Measurements from ENCODE around the gene STK11IP. TPM values are rescaled to one million over a fixed set of nuclear protein-coding genes. Genes with fewer than 3 reads are reported as not detected.
A peak's percentile ranks its signal among the peaks of the same experiment; 100 is the strongest.

STK11IP gene
- total and polyA plus RNA-seq, 2 of the 13 experiments (the other 11 are each of a cell fraction or from before 2014, with no cell fraction given): 12.8 to 24.0 TPM

DNA sequence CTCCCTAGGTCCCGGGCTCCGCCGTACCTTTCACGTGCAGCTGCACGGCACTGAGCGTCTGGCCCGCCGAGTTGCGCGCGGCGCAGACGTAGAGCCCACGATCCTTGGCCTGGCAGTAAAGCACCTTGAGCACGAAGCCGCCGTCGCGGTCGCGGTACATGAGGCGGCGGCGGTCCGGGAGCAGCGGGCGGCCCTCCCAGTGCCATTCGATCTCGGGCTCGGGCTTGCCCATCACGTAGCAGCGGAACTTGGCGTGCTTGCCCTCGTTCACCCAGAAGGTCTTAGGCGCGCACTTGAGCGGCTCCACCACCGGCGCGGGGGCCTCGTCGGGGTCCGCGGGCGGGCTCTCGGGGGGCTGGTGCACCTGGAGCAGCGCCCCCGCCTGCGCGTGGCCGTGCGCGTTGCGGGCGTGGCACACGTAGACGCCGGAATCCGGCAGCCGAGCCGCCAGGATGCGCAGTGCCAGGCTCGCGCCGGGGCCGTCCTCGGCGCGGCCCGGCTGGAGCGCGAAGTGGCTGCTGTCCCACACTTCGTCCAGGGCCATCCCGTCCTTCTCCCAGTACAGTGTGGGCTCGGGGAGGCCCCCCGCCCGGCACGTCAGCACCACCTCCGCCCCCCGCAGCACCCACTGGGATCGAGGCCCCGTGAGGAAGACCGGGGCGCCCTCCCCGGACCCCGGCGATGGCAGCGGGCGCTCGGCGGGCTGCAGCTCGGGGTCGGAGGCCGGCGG, 27.3 kb upstream of the STK11IP start (continued):
- TF ChIP-seq PAWR (CRISPR knock-in tag; IDR thresholded peaks at IDR 0.05; ENCODE audit: borderline replicate concordance) (no peak), POGZ (CRISPR knock-in tag; IDR thresholded peaks at IDR 0.05) (no peak), BORCS8-MEF2B (CRISPR knock-in tag; IDR thresholded peaks at IDR 0.05) (peak; percentile 60), THAP11 (CRISPR knock-in tag; IDR thresholded peaks at IDR 0.05) (peak; percentile 16; the same call in 1 of the 2 replicates), ZNF598 (CRISPR knock-in tag; IDR thresholded peaks at IDR 0.05; ENCODE audit: borderline replicate concordance) (no peak), NBN (conservative IDR thresholded peaks at IDR 0.05) (no peak), MED1 (CRISPR knock-in tag; IDR thresholded peaks at IDR 0.05) (peak; percentile 44; the same call in 1 of the 2 replicates)
- TF ChIP-seq, protein P1, sequence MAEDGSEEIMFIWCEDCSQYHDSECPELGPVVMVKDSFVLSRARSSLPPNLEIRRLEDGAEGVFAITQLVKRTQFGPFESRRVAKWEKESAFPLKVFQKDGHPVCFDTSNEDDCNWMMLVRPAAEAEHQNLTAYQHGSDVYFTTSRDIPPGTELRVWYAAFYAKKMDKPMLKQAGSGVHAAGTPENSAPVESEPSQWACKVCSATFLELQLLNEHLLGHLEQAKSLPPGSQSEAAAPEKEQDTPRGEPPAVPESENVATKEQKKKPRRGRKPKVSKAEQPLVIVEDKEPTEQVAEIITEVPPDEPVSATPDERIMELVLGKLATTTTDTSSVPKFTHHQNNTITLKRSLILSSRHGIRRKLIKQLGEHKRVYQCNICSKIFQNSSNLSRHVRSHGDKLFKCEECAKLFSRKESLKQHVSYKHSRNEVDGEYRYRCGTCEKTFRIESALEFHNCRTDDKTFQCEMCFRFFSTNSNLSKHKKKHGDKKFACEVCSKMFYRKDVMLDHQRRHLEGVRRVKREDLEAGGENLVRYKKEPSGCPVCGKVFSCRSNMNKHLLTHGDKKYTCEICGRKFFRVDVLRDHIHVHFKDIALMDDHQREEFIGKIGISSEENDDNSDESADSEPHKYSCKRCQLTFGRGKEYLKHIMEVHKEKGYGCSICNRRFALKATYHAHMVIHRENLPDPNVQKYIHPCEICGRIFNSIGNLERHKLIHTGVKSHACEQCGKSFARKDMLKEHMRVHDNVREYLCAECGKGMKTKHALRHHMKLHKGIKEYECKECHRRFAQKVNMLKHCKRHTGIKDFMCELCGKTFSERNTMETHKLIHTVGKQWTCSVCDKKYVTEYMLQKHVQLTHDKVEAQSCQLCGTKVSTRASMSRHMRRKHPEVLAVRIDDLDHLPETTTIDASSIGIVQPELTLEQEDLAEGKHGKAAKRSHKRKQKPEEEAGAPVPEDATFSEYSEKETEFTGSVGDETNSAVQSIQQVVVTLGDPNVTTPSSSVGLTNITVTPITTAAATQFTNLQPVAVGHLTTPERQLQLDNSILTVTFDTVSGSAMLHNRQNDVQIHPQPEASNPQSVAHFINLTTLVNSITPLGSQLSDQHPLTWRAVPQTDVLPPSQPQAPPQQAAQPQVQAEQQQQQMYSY (CRISPR knock-in tag; IDR thresholded peaks at IDR 0.05): 0 out of 2 replicates have a peak, but pooled peaks have one; percentile 11
- TF ChIP-seq, protein P2, sequence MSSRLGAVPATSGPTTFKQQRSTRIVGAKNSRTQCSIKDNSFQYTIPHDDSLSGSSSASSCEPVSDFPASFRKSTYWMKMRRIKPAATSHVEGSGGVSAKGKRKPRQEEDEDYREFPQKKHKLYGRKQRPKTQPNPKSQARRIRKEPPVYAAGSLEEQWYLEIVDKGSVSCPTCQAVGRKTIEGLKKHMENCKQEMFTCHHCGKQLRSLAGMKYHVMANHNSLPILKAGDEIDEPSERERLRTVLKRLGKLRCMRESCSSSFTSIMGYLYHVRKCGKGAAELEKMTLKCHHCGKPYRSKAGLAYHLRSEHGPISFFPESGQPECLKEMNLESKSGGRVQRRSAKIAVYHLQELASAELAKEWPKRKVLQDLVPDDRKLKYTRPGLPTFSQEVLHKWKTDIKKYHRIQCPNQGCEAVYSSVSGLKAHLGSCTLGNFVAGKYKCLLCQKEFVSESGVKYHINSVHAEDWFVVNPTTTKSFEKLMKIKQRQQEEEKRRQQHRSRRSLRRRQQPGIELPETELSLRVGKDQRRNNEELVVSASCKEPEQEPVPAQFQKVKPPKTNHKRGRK (CRISPR knock-in tag; IDR thresholded peaks at IDR 0.05): peak; percentile 36; the same call in 1 of the 2 replicates
- TF ChIP-seq, protein P3, sequence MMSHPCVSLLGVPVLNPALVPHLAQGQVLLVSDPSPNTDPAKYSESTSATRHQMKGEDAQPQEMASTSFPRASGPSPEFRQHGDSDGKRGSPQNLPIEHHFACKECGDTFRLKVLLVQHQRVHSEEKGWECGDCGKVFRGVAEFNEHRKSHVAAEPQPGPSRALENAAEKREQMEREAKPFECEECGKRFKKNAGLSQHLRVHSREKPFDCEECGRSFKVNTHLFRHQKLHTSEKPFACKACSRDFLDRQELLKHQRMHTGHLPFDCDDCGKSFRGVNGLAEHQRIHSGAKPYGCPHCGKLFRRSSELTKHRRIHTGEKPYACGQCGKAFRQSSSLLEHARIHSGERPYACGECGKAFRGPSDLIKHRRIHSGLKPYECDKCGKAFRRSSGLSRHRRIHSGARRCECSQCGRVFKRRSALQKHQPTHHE (CRISPR knock-in tag; IDR thresholded peaks at IDR 0.05; ENCODE audit: borderline replicate concordance): no peak
- TF ChIP-seq, protein P4, sequence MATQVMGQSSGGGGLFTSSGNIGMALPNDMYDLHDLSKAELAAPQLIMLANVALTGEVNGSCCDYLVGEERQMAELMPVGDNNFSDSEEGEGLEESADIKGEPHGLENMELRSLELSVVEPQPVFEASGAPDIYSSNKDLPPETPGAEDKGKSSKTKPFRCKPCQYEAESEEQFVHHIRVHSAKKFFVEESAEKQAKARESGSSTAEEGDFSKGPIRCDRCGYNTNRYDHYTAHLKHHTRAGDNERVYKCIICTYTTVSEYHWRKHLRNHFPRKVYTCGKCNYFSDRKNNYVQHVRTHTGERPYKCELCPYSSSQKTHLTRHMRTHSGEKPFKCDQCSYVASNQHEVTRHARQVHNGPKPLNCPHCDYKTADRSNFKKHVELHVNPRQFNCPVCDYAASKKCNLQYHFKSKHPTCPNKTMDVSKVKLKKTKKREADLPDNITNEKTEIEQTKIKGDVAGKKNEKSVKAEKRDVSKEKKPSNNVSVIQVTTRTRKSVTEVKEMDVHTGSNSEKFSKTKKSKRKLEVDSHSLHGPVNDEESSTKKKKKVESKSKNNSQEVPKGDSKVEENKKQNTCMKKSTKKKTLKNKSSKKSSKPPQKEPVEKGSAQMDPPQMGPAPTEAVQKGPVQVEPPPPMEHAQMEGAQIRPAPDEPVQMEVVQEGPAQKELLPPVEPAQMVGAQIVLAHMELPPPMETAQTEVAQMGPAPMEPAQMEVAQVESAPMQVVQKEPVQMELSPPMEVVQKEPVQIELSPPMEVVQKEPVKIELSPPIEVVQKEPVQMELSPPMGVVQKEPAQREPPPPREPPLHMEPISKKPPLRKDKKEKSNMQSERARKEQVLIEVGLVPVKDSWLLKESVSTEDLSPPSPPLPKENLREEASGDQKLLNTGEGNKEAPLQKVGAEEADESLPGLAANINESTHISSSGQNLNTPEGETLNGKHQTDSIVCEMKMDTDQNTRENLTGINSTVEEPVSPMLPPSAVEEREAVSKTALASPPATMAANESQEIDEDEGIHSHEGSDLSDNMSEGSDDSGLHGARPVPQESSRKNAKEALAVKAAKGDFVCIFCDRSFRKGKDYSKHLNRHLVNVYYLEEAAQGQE (IDR thresholded peaks at IDR 0.05; ENCODE audit: borderline replicate concordance in 1 of 2, low read depth in 1 of 2, low read length in 2 of 2): 0 out of 4 replicates have a peak, but pooled peaks of 1 of the 2 experiments have one; percentile 32
- TF ChIP-seq, protein P5, sequence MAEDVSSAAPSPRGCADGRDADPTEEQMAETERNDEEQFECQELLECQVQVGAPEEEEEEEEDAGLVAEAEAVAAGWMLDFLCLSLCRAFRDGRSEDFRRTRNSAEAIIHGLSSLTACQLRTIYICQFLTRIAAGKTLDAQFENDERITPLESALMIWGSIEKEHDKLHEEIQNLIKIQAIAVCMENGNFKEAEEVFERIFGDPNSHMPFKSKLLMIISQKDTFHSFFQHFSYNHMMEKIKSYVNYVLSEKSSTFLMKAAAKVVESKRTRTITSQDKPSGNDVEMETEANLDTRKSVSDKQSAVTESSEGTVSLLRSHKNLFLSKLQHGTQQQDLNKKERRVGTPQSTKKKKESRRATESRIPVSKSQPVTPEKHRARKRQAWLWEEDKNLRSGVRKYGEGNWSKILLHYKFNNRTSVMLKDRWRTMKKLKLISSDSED (CRISPR knock-in tag; IDR thresholded peaks at IDR 0.05): peak; percentile 30; the same call in 1 of the 2 replicates
- TF ChIP-seq, protein P6, sequence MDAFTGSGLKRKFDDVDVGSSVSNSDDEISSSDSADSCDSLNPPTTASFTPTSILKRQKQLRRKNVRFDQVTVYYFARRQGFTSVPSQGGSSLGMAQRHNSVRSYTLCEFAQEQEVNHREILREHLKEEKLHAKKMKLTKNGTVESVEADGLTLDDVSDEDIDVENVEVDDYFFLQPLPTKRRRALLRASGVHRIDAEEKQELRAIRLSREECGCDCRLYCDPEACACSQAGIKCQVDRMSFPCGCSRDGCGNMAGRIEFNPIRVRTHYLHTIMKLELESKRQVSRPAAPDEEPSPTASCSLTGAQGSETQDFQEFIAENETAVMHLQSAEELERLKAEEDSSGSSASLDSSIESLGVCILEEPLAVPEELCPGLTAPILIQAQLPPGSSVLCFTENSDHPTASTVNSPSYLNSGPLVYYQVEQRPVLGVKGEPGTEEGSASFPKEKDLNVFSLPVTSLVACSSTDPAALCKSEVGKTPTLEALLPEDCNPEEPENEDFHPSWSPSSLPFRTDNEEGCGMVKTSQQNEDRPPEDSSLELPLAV (CRISPR knock-in tag; conservative IDR thresholded peaks at IDR 0.05; ENCODE audit: low read depth): no peak

Measured in HepG2 (cell line).